NCI-H128 (cell line): ENCODE results near the gene ACTR1A.

Experiments used
- DNase-seq: peaks from one replicate; lab custom pipeline; 2025; ENCODE audit not compliant: unreplicated experiment; lab: John Stamatoyannopoulos, UW

Gene ACTR1A

DNA sequence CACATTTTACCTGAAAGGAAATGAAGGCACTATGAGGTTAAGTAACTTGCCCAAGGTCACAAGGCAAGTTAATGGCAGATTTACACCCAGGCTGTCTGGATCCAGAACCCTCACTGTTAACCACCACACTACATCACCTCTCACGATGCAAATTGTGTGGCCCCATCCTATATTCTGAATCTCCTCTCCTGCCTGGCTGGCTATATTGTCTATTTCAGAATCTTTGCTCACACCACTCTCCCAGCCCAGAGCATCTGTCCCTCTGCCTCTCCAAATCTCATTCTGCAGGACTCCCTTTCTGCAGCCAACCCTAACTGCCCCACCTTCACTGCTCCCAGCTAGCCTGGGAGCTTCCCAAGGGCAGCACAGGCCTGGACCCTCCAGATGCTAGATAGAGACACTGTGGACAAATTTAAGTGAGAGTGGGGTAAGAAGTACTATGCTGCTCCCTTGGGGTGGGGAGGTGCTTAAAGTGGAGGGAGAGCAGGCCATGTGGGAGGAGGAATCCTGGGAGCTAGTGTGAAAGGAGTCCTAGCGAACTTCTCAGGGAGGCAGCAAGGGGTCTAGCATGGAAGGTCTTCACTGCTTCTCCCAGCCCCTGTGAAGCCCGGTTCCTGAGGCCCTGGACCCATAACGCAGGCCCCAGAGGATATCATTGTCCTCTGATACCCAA is 70.9 kb downstream of the ACTR1A start:
- DNase-seq = no peak

DNA sequence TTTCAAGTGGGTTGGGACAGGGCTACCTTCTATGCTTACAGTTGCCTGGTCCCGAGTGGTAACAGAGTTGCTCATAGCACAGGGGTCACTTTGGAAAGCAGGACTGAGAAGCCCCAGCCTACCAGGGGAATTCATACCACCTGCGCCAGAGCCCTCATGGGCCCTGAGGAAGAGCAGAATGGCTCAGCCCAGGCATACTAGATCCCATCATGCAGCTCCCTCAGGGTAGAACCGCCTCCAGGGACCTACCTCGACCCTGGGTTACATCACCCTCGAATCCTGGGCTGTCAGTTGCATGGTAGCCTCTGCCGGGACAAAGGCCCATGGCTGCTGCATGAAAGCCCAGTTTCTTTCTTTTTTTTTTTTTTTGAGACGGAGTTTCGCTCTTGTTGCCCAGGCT is 73.0 kb downstream of the ACTR1A start:
- no peak for DNase-seq
